ENCODE results near the gene CD1D.

GRCh38 chr1:158191299-158191698 is 10.6 kb downstream of the CD1D start:
- TF ChIP-seq POLR2A (IDR thresholded peaks at IDR 0.05; ENCODE audit: low read length) (no peak), GATA1 (IDR thresholded peaks at IDR 0.05; ENCODE audit: low read depth, low read length) (no peak)
